DOHH2 (cell line): Measurements from ENCODE around the gene INO80D.

Experiments used
- H3F3A ChIP-seq: fragments of 200-600 bp; sonication (generic), shearing (Covaris generic); 2 replicates; pipeline ENCODE4 v1.6.0; 2016; ENCODE audit warnings: antibody characterized with exemption, mild to moderate bottlenecking; ENCODE audit not compliant: control insufficient read depth, insufficient read depth
- H3K27ac ChIP-seq: fragments of 200-600 bp; sonication (generic); 2 replicates; pipeline ENCODE4 v1.5.1; 2014; ENCODE audit warnings: low read depth, mild to moderate bottlenecking, low read length, moderate library complexity
- H3K27me3 ChIP-seq: fragments of 200-600 bp; sonication (generic); 2 replicates; pipeline ENCODE4 v1.6.1; 2014; ENCODE audit warnings: mild to moderate bottlenecking, low read length, mixed read lengths; ENCODE audit not compliant: control insufficient read depth
- H3K36me3 ChIP-seq: fragments of 200-600 bp; sonication (generic); 2 replicates; pipeline ENCODE4 v1.6.1; 2014; ENCODE audit warnings: mild to moderate bottlenecking, low read length, moderate library complexity, mixed read lengths; ENCODE audit not compliant: control insufficient read depth
- H3K4me1 ChIP-seq: fragments of 200-600 bp; sonication (generic); 2 replicates; pipeline ENCODE4 v1.6.1; 2014; ENCODE audit warnings: mild to moderate bottlenecking, low read length, mixed read lengths; ENCODE audit not compliant: control insufficient read depth
- H3K4me2 ChIP-seq: fragments of 200-600 bp; sonication (generic); 2 replicates; pipeline ENCODE4 v1.6.0; 2014; ENCODE audit warnings: mild to moderate bottlenecking, low read length, moderate library complexity
- H3K4me3 ChIP-seq: fragments of 200-600 bp; sonication (generic); 2 replicates; pipeline ENCODE4 v1.5.1; 2014; ENCODE audit warnings: mild to moderate bottlenecking, low read length, mixed read lengths
- H3K79me2 ChIP-seq: fragments of 200-600 bp; sonication (generic); 2 replicates; pipeline ENCODE4 v1.6.1; 2014; ENCODE audit warnings: mild to moderate bottlenecking, low read length, mixed read lengths; ENCODE audit not compliant: control insufficient read depth
- H3K9me2 ChIP-seq: fragments of 200-600 bp; sonication (generic); replicated peaks from 2 replicates; pipeline ENCODE4 v1.6.1; 2014; ENCODE audit warnings: mild to moderate bottlenecking, low read length, mixed read lengths; ENCODE audit not compliant: control insufficient read depth
- H3K9me3 ChIP-seq: fragments of 200-600 bp; sonication (generic); 2 replicates; pipeline ENCODE4 v1.6.1; 2014; ENCODE audit warnings: antibody characterized with exemption, low read length, mixed read lengths; ENCODE audit not compliant: control insufficient read depth, insufficient read depth
- H4K20me1 ChIP-seq: fragments of 200-600 bp; sonication (generic); 2 replicates; pipeline ENCODE4 v1.6.0; 2014; ENCODE audit warnings: low read depth, mild to moderate bottlenecking, antibody characterized with exemption, low read length, moderate library complexity; ENCODE audit not compliant: control insufficient read depth, insufficient read depth
- CTCF ChIP-seq: fragments of 200-600 bp; sonication (generic); IDR thresholded peaks from one replicate; pipeline ENCODE4 v1.5.1; 2014; ENCODE audit warnings: antibody characterized with exemption, mild to moderate bottlenecking, low read depth, low read length; ENCODE audit not compliant: poor library complexity, severe bottlenecking
- EZH2phosphoT487 ChIP-seq: fragments of 200-600 bp; sonication (generic); IDR thresholded peaks from 2 replicates; pipeline ENCODE4 v1.6.1; 2017; ENCODE audit warnings: borderline replicate concordance, mild to moderate bottlenecking, antibody characterized with exemption, low read length, moderate library complexity, mixed read lengths

INO80D gene

DNA sequence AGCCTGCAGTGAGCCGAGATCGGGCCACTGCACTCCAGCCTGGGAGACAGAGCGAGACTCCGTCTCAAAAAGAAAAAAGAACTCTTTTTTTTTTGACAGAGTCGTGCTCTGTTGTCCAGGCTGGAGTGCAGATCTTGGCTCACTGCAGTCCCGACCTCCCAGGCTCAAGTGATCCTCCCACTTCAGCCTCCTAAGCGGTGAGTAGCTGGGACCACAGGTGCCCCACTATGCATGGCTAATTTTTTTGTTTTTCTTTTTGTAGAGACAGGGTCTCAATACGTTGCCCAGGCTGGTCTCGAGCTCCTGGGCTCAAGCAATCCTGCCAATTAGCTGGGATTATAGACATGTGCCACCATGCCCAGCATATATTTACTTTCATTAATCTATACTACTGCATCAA, 12.5 kb upstream of the INO80D start:
- H3K36me3 ChIP-seq: no peaks in the 10 kb centered on the region
- H3K9me3 ChIP-seq: no peaks in the 10 kb centered on the region
- H3K4me2 ChIP-seq: no peak overlapping the region
- no peaks in the 10 kb centered on the region for H3K27me3 ChIP-seq
- H3F3A ChIP-seq: no peaks in the 10 kb centered on the region
- no peaks in the 10 kb centered on the region for H3K79me2 ChIP-seq
- H3K27ac ChIP-seq: no peak overlapping the region
- H3K9me2 ChIP-seq: no peaks in the 10 kb centered on the region
- H3K4me3 ChIP-seq: no peak overlapping the region
- no peaks in the 10 kb centered on the region for H4K20me1 ChIP-seq
- H3K4me1 ChIP-seq: no peaks in the 10 kb centered on the region
- TF ChIP-seq CTCF: no peak
- no peak for TF ChIP-seq EZH2phosphoT487

GRCh38 chr2:206096876-206097275, 10.9 kb upstream of the INO80D start:
- no peak overlapping the region for H3K4me2 ChIP-seq

GRCh38 chr2:206095536-206096332, 9.8 kb upstream of the INO80D start:
- no peak overlapping the region for H3K27ac ChIP-seq
- H3K9me3 ChIP-seq: no peaks in the 10 kb centered on the region
- no peaks in the 10 kb centered on the region for H3K9me2 ChIP-seq
- no peaks in the 10 kb centered on the region for H3F3A ChIP-seq
- no peaks in the 10 kb centered on the region for H3K36me3 ChIP-seq
- H3K4me3 ChIP-seq: no peak overlapping the region
- no peaks in the 10 kb centered on the region for H3K79me2 ChIP-seq
- no peaks in the 10 kb centered on the region for H3K4me1 ChIP-seq
- TF ChIP-seq EZH2phosphoT487 (no peak), CTCF (no peak)
- no peak overlapping the region for H3K4me2 ChIP-seq
- no peaks in the 10 kb centered on the region for H4K20me1 ChIP-seq
- no peaks in the 10 kb centered on the region for H3K27me3 ChIP-seq

More at GRCh38 chr2:206096876-206097275, 10.9 kb upstream of the INO80D start:
- H3K4me3 ChIP-seq: no peak overlapping the region
- H3K4me1 ChIP-seq: no peaks in the 10 kb centered on the region
- H3K79me2 ChIP-seq: no peaks in the 10 kb centered on the region
- no peak overlapping the region for H3K27ac ChIP-seq
- H3K9me3 ChIP-seq: no peaks in the 10 kb centered on the region
- H3K9me2 ChIP-seq: no peaks in the 10 kb centered on the region
- H3F3A ChIP-seq: no peaks in the 10 kb centered on the region
- H3K36me3 ChIP-seq: no peaks in the 10 kb centered on the region
- TF ChIP-seq EZH2phosphoT487 (no peak), CTCF (no peak)
- H4K20me1 ChIP-seq: no peaks in the 10 kb centered on the region
- no peaks in the 10 kb centered on the region for H3K27me3 ChIP-seq
